Gastrocnemius medialis (tissue), 4 donors: ENCODE data around the gene CFC1.
"Not testable (repeated sequence)": the region's sequence is repeated elsewhere in the genome, so short reads cannot be mapped to it uniquely, and the experiment has no call there.

Experiments
- POLR2A ChIP-seq, 2 donors: fragments of 450-650 bp; IDR thresholded peaks; one replicate each; pipeline ENCODE4 v1.6.1; 2017; ENCODE audit warnings: antibody characterized with exemption in 2 of 2, mild to moderate bottlenecking in 2 of 2, moderate library complexity in 2 of 2
- TF ChIP-seq, protein P1 (sequence below), 5 experiments: fragments of 450-650 bp in 3 of 5; fragments of 200-600 bp in 2 of 5; sonication (generic) in 2 of 5; IDR thresholded peaks in 4 of 5; conservative IDR thresholded peaks in 1 of 5; 1 replicate in 4 of 5; 2 replicates in 1 of 5; pipeline ENCODE4 v1.5.1; 2016 to 2019; ENCODE audit warnings: antibody characterized with exemption in 5 of 5, mild to moderate bottlenecking in 3 of 5, moderate library complexity in 3 of 5

GRCh38 chr2:130608276-130609001, 9.1 kb upstream of the CFC1 start:
- TF ChIP-seq, protein P1, sequence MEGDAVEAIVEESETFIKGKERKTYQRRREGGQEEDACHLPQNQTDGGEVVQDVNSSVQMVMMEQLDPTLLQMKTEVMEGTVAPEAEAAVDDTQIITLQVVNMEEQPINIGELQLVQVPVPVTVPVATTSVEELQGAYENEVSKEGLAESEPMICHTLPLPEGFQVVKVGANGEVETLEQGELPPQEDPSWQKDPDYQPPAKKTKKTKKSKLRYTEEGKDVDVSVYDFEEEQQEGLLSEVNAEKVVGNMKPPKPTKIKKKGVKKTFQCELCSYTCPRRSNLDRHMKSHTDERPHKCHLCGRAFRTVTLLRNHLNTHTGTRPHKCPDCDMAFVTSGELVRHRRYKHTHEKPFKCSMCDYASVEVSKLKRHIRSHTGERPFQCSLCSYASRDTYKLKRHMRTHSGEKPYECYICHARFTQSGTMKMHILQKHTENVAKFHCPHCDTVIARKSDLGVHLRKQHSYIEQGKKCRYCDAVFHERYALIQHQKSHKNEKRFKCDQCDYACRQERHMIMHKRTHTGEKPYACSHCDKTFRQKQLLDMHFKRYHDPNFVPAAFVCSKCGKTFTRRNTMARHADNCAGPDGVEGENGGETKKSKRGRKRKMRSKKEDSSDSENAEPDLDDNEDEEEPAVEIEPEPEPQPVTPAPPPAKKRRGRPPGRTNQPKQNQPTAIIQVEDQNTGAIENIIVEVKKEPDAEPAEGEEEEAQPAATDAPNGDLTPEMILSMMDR (IDR thresholded peaks at IDR 0.05 in 4 of 5, conservative IDR thresholded peaks at IDR 0.05 in 1 of 5): not testable (repeated sequence)
- not testable (repeated sequence) for TF ChIP-seq POLR2A (IDR thresholded peaks at IDR 0.05)
